ENCODE results near the gene NME7.
"Not testable (repeated sequence)": the region's sequence is repeated elsewhere in the genome, so short reads cannot be mapped to it uniquely, and the experiment has no call there.

Gene NME7

GRCh38 chr1:169300854-169301253 lies 66.7 kb downstream of the NME7 start:
- DNase-seq, result no peak

- DNase-seq, result no peak
Observed at GRCh38 chr1:169298441-169298840, 69.2 kb downstream of the NME7 start.

- DNase-seq, result no peak
Observed at GRCh38 chr1:169295846-169296245, 71.8 kb downstream of the NME7 start.

GRCh38 chr1:169295425-169295824 lies 72.2 kb downstream of the NME7 start:
- DNase-seq, result no peak

- no peak for DNase-seq
Observed at GRCh38 chr1:169289016-169289415, 78.6 kb downstream of the NME7 start.

GRCh38 chr1:169288011-169288414 lies 79.6 kb downstream of the NME7 start:
- DNase-seq, result no peak

- no peak for DNase-seq
Observed at GRCh38 chr1:169287280-169287679, 80.3 kb downstream of the NME7 start.

- not testable (repeated sequence) for DNase-seq
Observed at GRCh38 chr1:169281562-169281961, 86.0 kb downstream of the NME7 start.

GRCh38 chr1:169271098-169271497 lies 96.5 kb downstream of the NME7 start:
- no peak for DNase-seq

- no peak for DNase-seq
Observed at GRCh38 chr1:169266133-169266532, 101.5 kb downstream of the NME7 start.

GRCh38 chr1:169263059-169263458 lies 104.5 kb downstream of the NME7 start:
- DNase-seq, result no peak

- no peak for DNase-seq
Observed at GRCh38 chr1:169261884-169262283, 105.7 kb downstream of the NME7 start.

- no peak for DNase-seq
Observed at GRCh38 chr1:169260478-169261151, 107.0 kb downstream of the NME7 start.

GRCh38 chr1:169259816-169260215 lies 107.8 kb downstream of the NME7 start:
- DNase-seq, result no peak

GRCh38 chr1:169250795-169251194 lies 116.8 kb downstream of the NME7 start:
- DNase-seq, result no peak

- DNase-seq, result no peak
Observed at GRCh38 chr1:169250022-169250421, 117.6 kb downstream of the NME7 start.

- DNase-seq, result no peak
Observed at GRCh38 chr1:169249611-169250010, 118.0 kb downstream of the NME7 start.

- no peak for DNase-seq
Observed at GRCh38 chr1:169245706-169246105, 121.9 kb downstream of the NME7 start.

GRCh38 chr1:169240449-169241232 lies 127.0 kb downstream of the NME7 start:
- no peak for DNase-seq

GRCh38 chr1:169236880-169237279 lies 130.7 kb downstream of the NME7 start:
- DNase-seq, result no peak

- DNase-seq, result no peak
Observed at GRCh38 chr1:169236143-169236542, 131.5 kb downstream of the NME7 start.

GRCh38 chr1:169235568-169235967 lies 132.0 kb downstream of the NME7 start:
- DNase-seq, result no peak

GRCh38 chr1:169234780-169235179 lies 132.8 kb downstream of the NME7 start:
- no peak for DNase-seq

- DNase-seq, result no peak
Observed at GRCh38 chr1:169217636-169218035, 150.0 kb downstream of the NME7 start.

- DNase-seq, result no peak
Observed at GRCh38 chr1:169214598-169214997, 153.0 kb downstream of the NME7 start.

Measured in activated naive CD4-positive, alpha-beta T cell (primary cell).